Body of pancreas (tissue), 4 donors: ENCODE measurements around the gene USP35. TPM values are rescaled to one million over a fixed set of nuclear protein-coding genes. Genes with fewer than 3 reads are reported as not detected.

Source experiments
- ATAC-seq: fragments of 150-250 bp; one replicate; pipeline ENCODE4 v1.9.1; 2016
- DNase-seq, 4 donors: peaks; one replicate each; pipeline ENCODE4 v3.0.0-alpha.2; 2019
- H3K27ac ChIP-seq, 4 donors: fragments of 200-600 bp; sonication (generic); 1 replicate in 3 of 4; 2 replicates in 1 of 4; pipeline versions ENCODE4 v1.5.1 to v1.6.1; 2016 to 2019; ENCODE audit warnings: mild to moderate bottlenecking in 1 of 4, mixed read lengths in 1 of 4, moderate library complexity in 1 of 4
- H3K27me3 ChIP-seq, 2 donors: fragments of 200-600 bp; sonication (generic); one replicate each; pipeline ENCODE4 v1.6.0; 2016; ENCODE audit warnings: mild to moderate bottlenecking in 1 of 2
- H3K36me3 ChIP-seq, 2 donors: fragments of 200-600 bp; sonication (generic); replicated peaks in 1 of 2; 2 replicates each; pipeline ENCODE4 v1.5.1; 2016; ENCODE audit warnings: low read depth in 2 of 2; ENCODE audit not compliant: insufficient read depth in 1 of 2
- H3K4me1 ChIP-seq: fragments of 200-600 bp; sonication (generic); one replicate; pipeline ENCODE4 v1.6.0; 2016
- H3K4me3 ChIP-seq, 2 donors: fragments of 200-600 bp; sonication (generic); 1 replicate in 1 of 2; 2 replicates in 1 of 2; pipeline ENCODE4 v1.5.1; 2016 to 2019
- H3K9me3 ChIP-seq, 3 donors: fragments of 200-600 bp; sonication (generic); 1 replicate in 2 of 3; 2 replicates in 1 of 3; pipeline ENCODE4 v1.5.1; 2016
- POLR2A ChIP-seq, 3 donors: fragments of 450-650 bp; IDR thresholded peaks; one replicate each; pipeline ENCODE4 v1.6.1; 2016; ENCODE audit warnings: antibody characterized with exemption in 3 of 3, mild to moderate bottlenecking in 2 of 3
- WGBS, 2 donors: methylation state at CpG; one replicate each; pipeline ENCODE4 v1.1.5; 2017; 5-methylcytosine and 5-hydroxymethylcytosine counted together
- intact Hi-C: fragments of 100-400 bp; cut with DNase I; formaldehyde crosslinking; loops from one replicate; pipeline ENCODE4 v1.15.1; 2023
- total RNA-seq, 2 donors: library from RNA; depleted of rRNA; stranded (reverse); fragments of >200 nt; gene quantifications; one replicate each; pipeline ENCODE4 v1.1.0, GENCODE V29; 2016
- TF ChIP-seq, protein P1 (sequence below), 7 experiments: fragments of 450-650 bp in 4 of 7; fragments of 200-600 bp in 3 of 7; sonication (generic) in 3 of 7; IDR thresholded peaks; one replicate each; pipeline ENCODE4 v1.5.1; 2016 to 2019; ENCODE audit warnings: antibody characterized with exemption in 7 of 7

USP35 gene
- total RNA-seq, 2 donors from 2014 or later: 8.6 to 11.2 TPM

DNA sequence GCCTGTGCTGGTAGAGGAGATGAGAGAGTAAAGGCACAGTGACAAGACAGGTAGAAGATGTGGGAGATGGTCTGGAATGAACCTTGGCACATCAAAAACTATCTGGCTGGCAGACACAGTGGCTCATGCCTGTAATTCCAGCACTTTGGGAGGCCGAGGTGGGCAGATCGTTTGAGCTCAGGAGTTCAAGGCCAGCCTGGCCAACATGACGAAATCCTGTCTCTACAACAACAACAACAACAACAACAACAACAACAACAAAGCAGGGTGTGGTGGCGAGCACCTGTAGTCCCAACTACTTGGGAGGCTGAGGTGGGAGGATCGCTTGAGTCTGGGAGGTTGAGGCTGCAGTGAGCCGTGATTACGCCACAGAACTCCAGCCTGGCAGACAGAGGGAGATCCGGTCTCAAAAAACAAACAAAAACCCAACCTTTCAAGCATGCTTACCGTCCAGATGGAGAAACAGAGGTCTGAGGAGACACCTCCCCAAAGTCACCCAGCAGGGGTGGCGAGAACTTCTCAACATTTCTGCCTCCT lies 12.0 kb upstream of the USP35 start:
- H3K4me3 ChIP-seq: no peak overlapping the region
- no peak for ATAC-seq
- H3K4me1 ChIP-seq: no peaks in the 10 kb centered on the region
- H3K36me3 ChIP-seq: no peaks in the 10 kb centered on the region
- no peak overlapping the region for H3K27ac ChIP-seq
- H3K27me3 ChIP-seq: no peaks in the 10 kb centered on the region
- intact Hi-C loops: no loop called here
- DNase-seq: no peak
- 92 to 93% methylated on average over 10 of the region's 10 CpGs for WGBS, 2 donors
- TF ChIP-seq POLR2A (IDR thresholded peaks at IDR 0.05): no peak
- TF ChIP-seq, protein P1, sequence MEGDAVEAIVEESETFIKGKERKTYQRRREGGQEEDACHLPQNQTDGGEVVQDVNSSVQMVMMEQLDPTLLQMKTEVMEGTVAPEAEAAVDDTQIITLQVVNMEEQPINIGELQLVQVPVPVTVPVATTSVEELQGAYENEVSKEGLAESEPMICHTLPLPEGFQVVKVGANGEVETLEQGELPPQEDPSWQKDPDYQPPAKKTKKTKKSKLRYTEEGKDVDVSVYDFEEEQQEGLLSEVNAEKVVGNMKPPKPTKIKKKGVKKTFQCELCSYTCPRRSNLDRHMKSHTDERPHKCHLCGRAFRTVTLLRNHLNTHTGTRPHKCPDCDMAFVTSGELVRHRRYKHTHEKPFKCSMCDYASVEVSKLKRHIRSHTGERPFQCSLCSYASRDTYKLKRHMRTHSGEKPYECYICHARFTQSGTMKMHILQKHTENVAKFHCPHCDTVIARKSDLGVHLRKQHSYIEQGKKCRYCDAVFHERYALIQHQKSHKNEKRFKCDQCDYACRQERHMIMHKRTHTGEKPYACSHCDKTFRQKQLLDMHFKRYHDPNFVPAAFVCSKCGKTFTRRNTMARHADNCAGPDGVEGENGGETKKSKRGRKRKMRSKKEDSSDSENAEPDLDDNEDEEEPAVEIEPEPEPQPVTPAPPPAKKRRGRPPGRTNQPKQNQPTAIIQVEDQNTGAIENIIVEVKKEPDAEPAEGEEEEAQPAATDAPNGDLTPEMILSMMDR (IDR thresholded peaks at IDR 0.05): no peak
- no peaks in the 10 kb centered on the region for H3K9me3 ChIP-seq

DNA sequence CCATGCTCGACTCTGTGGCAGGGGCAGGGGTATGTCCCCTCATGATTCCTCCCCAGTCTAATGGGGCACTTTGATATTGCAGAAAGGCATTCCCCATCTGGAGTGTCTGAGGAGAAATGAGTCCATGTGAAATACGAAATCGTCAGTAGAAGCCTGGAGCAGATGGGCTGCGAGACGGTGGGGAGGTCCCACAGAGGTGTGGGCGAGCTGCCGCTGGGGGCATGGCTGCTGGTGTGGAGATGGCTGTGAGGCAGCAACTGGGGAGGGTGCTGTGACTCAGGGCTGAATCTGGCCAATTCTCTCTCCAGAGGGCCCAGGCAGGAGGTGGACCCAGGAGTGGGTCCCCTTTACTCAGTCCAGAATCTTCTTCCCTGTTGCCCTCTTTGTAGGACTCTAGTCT lies 11.5 kb upstream of the USP35 start:
- TF ChIP-seq, protein P1 (IDR thresholded peaks at IDR 0.05): no peak
- no peak for TF ChIP-seq POLR2A (IDR thresholded peaks at IDR 0.05)
- no peak overlapping the region for H3K4me3 ChIP-seq
- WGBS, 2 donors: 90 to 93% methylated on average over 7 of the region's 7 CpGs
- no peaks in the 10 kb centered on the region for H3K4me1 ChIP-seq
- H3K27me3 ChIP-seq: no peaks in the 10 kb centered on the region
- H3K27ac ChIP-seq: no peak overlapping the region
- no peak for DNase-seq
- intact Hi-C loops: no loop called here
- H3K36me3 ChIP-seq: no peaks in the 10 kb centered on the region
- H3K9me3 ChIP-seq: no peaks in the 10 kb centered on the region
- ATAC-seq: no peak

DNA sequence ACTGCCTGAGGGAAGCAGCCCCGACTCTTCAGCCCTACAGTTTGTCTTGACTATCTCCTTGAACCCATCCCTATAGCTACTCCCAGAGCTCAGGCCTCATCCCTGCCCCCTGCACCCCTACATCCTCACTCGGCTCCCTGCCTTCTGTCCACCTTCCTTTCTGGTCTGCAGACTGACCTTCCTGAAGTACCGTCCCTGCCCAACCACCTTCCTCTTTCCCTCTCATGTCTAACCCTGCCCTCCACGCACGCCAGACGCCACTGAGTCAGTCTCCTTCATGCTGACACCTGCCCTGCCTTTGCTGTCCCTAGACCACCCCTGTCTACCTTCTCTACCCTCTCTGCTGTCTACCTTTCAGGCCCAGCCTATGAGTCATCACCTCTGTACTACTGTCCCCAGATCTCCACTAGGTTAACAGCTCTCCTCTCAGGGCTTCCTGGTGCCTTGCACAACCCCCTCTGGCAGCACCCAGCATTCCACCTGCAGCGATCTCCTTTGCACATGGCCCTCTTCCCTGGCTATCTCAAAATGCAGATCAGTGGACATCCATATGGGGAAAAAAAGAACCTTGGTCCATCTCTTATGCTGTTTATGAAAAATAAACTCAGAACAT lies 9.2 kb upstream of the USP35 start:
- H3K4me3 ChIP-seq: no peak overlapping the region
- H3K27ac ChIP-seq: no peak overlapping the region
- H3K9me3 ChIP-seq: no peaks in the 10 kb centered on the region
- ATAC-seq: peak; percentile 12
- no peak for TF ChIP-seq POLR2A (IDR thresholded peaks at IDR 0.05)
- TF ChIP-seq, protein P1 (IDR thresholded peaks at IDR 0.05): no peak
- 88 to 90% methylated on average over 7 of the region's 7 CpGs for WGBS, 2 donors
- intact Hi-C loops: no loop called here
- no peaks in the 10 kb centered on the region for H3K27me3 ChIP-seq
- no peaks in the 10 kb centered on the region for H3K36me3 ChIP-seq
- DNase-seq: no peak
- no peaks in the 10 kb centered on the region for H3K4me1 ChIP-seq

DNA sequence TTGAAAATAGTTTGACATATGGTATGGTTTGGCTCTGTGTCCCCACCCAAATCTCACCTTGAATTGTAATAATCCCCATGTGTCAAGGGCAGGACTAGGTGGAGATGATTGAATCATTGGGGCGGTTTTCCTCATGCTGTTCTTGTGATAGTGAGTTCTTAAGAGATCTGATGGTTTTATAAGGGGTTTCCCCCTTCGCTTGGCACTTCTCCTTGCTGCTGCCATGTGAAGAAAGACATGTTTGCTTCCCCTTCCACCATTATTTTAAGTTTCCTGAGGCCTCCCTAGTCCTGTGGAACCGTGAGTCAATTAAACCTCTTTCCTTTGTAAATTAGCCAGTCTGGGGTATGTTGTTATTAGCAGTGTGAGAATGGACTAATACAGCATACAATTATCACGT lies 8.0 kb upstream of the USP35 start:
- Histone ChIP-seq H3K36me3 (no peaks in the 10 kb centered on the region), H3K27me3 (no peaks in the 10 kb centered on the region), H3K4me1 (no peaks in the 10 kb centered on the region), H3K27ac (no peak overlapping the region), H3K9me3 (no peaks in the 10 kb centered on the region), H3K4me3 (no peak overlapping the region)
- no peak for TF ChIP-seq POLR2A (IDR thresholded peaks at IDR 0.05)
- TF ChIP-seq, protein P1 (IDR thresholded peaks at IDR 0.05): no peak
- ATAC-seq (no peak), DNase-seq (no peak)
- intact Hi-C loops: no loop called here
- WGBS, 2 donors: 89 to 98% methylated on average over 4 of the region's 4 CpGs

DNA sequence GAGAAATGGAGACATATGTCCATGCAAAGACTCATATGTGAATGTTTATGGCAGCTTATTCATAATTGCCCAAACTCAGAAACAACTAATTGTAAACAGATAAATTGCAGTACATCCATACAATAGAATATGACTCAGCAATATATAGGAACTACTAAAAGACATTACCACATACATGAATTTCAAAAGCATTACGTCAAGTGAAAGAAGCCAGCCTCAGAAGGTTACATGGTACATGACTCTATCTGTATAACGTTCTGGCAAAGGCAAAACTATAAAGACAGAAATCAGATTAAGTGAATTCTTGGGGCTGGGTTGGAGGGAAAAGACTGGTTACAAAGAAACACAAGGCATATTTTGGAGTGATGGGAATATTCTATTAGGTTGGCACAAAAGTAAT lies 7.5 kb upstream of the USP35 start:
- H3K9me3 ChIP-seq: no peaks in the 10 kb centered on the region
- WGBS, 2 donors: 64 to 84% methylated on average over 2 of the region's 2 CpGs
- H3K36me3 ChIP-seq: no peaks in the 10 kb centered on the region
- H3K27me3 ChIP-seq: no peaks in the 10 kb centered on the region
- H3K27ac ChIP-seq: no peak overlapping the region
- H3K4me1 ChIP-seq: no peaks in the 10 kb centered on the region
- no peak for ATAC-seq
- no peak overlapping the region for H3K4me3 ChIP-seq
- TF ChIP-seq POLR2A (IDR thresholded peaks at IDR 0.05): no peak
- TF ChIP-seq, protein P1 (IDR thresholded peaks at IDR 0.05): no peak
- intact Hi-C loops: no loop called here
- no peak for DNase-seq
